ENCODE data around the gene HTR6.
"Not testable (repeated sequence)": the region's sequence is repeated elsewhere in the genome, so short reads cannot be mapped to it uniquely, and the experiment has no call there.

The HTR6 gene

DNA sequence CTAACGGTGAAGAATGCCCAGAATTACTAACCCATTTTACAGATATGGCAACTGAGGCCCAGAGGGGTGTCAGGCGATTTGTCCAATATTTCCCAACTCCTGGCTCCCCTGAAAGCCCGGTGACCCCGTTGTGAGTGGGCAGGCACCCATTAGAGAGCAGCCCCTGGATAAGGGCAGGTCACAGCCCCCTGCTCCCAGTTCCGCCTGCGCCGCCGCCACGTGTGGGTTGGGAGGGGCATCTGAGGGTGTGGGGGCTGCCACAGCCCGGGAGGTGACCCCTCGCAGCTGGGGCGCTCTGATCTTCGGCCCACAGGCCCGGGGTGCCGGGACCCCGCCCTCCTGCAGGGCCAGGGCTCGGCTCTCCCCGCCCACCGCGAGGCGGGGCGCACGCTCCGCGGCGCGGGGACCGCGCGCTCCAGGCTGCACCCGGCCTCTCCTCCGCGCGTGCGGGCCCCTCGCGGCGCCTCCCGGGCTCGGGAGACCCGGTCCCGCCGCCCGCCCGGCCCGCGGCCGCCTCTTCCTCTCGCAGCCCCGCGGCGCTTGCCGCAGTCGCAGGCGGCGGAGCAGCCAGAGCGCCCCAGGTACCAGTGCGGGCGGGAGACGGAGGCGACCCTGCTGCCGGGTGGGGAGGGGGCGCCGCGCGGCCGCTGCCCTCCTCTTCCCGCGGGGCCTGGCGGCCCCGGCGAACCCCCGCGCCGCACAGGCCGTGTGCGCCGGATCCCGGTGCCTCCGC, at the start of gene HTR6:
HTR6 (plus strand) TSS at position 423 of the 733 bp plus-strand sequence. CDS start 879 bp downstream, outside the sequence.
- DNase-seq (ENCODE audit: low read depth in 1 of 2, low spot score in 1 of 2): no peak

DNA sequence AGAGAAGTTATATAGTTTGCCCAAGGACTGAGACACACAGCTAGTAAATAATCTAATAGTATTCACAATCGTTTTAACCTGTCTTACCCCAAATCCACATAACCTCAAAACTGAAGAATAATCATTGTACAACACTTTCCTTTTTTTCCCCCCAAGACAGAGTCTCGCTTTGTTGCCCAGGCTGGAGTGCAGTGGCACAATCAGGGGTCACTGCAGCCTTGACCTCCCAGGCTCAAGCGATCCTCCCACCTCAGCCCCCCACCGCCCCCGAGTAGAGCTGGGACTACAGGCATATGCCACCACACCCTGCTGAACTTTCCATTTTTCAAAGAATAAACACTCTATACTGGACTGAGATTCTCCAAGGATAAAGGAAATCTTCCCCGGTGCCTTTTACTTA, 49.2 kb upstream of the HTR6 start:
- no peak for DNase-seq (ENCODE audit: low read depth in 1 of 2, low spot score in 1 of 2)

DNA sequence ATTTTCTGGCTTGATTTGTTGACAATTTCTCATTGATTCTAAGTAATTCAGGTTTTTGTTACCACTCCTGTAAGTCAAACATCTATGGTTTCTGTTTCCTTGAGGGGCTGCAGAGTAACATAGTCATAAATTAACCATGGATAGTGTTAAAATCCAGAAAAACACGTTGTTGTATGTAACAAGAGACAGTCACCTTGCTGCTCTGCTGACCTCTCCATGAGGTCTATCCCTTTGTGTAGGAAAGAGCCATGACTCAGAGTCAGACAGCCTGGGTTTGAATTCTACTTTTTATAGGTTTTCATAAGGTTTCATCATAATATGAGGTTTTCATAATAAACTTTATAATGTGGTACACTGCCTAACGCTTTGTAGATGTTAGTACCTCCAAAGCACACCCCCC, 48.2 kb upstream of the HTR6 start:
- no peak for DNase-seq (ENCODE audit: low read depth in 1 of 2, low spot score in 1 of 2)

DNA sequence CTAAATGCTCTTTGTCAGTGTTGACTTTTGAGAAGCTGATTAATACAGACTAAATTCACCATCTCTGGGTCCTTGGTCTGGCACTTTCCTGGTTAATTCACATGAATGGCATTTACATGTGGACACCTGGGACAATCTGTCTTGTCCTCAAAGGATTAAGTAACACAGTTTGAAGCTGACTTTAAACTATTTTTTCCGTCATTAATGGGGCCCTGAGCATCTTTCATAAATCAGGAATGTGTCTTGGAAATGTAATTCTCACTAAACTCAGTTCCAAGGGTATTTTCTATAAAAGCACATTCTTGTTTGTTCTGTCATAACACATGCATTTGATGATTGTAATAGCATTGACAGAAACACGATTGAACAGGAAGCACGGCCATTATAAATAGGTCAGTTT, 47.3 kb upstream of the HTR6 start:
- no peak for DNase-seq (ENCODE audit: low read depth in 1 of 2, low spot score in 1 of 2)

GRCh38 chr1:19618428-19618827, 46.2 kb upstream of the HTR6 start:
- DNase-seq (ENCODE audit: low read depth in 1 of 2, low spot score in 1 of 2): no peak

DNA sequence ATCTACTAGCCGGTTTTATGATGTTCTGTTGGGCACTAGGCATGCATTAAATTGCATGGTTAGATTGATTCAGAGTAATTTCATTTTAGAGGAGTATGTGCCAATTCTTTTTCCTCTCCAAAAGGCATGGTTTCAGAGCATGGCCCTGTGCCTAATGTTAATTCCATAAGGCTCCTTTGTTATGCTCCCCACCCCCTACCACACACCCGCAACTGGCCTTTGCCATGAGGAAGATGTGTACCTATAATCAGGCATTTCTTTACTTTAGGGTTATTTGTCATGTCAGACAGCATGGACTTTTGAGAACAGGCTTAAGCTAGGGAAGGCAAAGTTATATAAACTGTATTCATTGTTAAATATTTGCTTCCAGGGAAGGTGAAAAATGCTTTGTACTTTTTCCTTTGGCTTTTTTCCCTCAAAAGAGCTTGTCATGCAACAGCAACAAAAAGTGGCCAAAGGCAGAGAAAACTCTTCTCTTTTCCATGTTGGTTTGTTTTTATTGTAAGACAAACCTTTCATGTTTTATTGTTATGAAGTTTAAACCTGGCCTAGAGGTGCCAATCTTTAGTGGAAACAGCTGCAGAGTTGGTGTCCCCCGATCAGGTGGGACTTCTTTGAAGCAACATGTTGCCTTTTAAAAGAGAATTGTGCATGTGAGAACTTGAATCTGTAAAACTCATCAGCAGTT, 44.8 kb upstream of the HTR6 start:
- no peak for DNase-seq (ENCODE audit: low read depth in 1 of 2, low spot score in 1 of 2)

GRCh38 chr1:19620786-19621185, 43.9 kb upstream of the HTR6 start:
- no peak for DNase-seq (ENCODE audit: low read depth in 1 of 2, low spot score in 1 of 2)

GRCh38 chr1:19621274-19621950, 43.3 kb upstream of the HTR6 start:
- no peak for DNase-seq (ENCODE audit: low read depth in 1 of 2, low spot score in 1 of 2)

DNA sequence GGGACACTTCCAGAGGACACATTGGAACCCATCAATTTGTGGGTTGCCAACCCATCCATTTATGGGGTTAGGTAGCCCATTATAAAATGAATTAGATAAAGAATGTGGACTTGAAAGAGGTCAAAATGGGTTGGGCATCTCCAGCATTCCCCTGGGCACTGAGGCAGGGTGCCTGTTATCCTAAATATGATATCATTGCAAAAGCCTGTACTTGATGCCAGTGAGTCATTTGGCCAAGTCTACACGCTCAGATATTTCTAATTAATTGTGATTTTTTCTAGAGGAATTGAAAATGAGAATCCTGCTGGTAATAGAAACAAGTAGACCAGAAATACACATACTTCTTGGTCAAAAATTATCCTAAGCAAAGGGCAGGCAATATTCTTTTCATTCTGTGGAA, 42.5 kb upstream of the HTR6 start:
- DNase-seq (ENCODE audit: low read depth in 1 of 2, low spot score in 1 of 2): no peak

DNA sequence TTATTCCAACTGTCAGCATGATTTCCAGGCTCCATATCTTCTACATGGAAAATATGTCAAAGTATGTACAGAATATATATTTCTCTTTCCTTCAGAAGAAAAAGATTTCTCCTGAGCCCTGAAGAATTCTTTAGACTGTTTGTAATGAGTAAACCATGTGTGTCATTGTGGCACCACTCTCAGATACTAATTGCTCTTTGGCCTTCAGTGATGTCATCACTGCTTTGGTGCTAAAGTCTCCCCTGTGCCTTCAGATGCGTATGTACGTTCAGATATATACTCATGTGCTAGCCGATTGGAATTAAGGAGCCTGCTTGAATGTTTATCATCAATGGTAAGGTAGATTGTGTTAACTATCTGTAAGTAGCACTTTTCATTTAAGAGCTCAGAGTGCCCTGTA, 41.2 kb upstream of the HTR6 start:
- no peak for DNase-seq (ENCODE audit: low read depth in 1 of 2, low spot score in 1 of 2)

- no peak for DNase-seq (ENCODE audit: low read depth in 1 of 2, low spot score in 1 of 2)
Observed at GRCh38 chr1:19625291-19625937, 39.3 kb upstream of the HTR6 start.

DNA sequence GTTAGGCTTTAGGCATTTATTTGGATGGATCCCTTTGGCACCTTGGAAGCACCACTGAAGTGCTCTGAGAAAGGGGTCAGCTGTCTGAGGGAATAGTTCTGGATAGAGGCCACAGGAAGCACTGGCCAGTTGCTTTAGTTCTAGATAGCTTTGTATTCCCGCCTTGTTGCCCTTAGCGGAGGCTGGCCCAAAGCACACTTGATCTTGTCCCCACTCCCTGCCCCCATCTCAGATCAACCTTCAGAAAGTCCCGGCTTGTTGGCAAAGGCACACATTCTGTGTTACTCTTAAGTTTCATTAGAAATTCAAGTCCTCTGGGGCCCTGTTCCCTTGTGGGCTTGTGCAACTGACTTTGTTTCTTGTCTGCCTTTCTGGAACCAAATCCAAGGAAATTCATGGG, 35.8 kb upstream of the HTR6 start:
- no peak for DNase-seq (ENCODE audit: low read depth in 1 of 2, low spot score in 1 of 2)

DNA sequence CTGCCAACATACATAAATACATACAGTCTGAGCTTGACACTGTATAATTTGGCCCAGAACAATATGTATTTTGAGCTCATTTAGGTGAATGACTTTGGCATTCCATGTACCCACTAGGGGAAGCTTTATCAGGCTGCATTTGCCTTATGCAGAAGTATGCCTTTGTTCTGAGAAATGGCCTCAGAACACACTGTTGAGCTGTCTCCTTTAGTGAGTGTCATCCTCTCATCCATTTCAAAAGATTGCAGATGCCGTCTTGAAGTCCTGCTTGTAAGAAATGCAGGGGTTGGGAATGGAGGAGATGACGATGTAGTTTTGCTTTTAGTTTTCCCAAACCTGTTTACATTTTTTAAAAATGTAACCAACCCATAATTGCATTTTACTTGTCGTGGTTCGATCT, 35.3 kb upstream of the HTR6 start:
- no peak for DNase-seq (ENCODE audit: low read depth in 1 of 2, low spot score in 1 of 2)

- not testable (repeated sequence) for DNase-seq (ENCODE audit: low read depth in 1 of 2, low spot score in 1 of 2)
Observed at GRCh38 chr1:19630192-19630591, 34.5 kb upstream of the HTR6 start.

- DNase-seq (ENCODE audit: low read depth in 1 of 2, low spot score in 1 of 2): no peak
Observed at GRCh38 chr1:19630720-19631395, 33.8 kb upstream of the HTR6 start.

DNA sequence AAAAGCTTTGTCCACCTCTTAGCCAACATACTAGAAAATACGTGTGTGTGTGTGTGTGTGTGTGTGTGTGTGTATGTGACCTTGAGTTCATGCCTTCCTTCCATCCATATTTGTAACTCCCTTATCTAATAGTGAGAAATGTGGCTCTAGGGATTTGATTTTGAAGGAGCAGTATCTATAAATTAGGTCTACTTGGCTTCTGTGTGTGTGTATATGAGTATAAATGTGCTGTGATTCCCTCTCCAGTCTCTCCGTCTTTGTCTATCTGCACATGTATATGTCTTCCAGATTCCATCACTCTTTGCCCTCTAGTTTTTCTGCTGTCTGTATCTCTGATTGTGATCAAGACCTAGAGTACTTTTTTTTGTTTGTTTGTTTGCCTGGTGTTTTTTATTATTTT, 32.5 kb upstream of the HTR6 start:
- no peak for DNase-seq (ENCODE audit: low read depth in 1 of 2, low spot score in 1 of 2)

DNA sequence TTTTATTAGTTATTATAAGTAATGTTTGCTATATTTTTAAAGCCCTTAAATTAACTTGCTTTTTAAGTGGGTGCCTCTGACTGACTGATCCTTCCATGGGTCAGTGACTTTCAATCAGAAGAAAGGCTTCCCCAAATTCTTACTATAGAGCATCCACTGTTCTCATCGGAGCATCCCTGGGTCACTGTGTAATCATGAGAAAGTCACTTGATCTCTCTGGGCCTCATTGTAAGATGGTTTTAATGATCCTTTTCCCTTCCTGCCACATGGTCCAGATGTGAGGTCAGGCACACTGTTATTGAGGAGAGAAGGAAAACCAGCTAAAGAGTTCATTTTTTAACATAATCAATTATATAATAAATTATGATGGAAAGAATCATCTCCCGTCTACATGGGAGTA, 31.6 kb upstream of the HTR6 start:
- no peak for DNase-seq (ENCODE audit: low read depth in 1 of 2, low spot score in 1 of 2)

DNA sequence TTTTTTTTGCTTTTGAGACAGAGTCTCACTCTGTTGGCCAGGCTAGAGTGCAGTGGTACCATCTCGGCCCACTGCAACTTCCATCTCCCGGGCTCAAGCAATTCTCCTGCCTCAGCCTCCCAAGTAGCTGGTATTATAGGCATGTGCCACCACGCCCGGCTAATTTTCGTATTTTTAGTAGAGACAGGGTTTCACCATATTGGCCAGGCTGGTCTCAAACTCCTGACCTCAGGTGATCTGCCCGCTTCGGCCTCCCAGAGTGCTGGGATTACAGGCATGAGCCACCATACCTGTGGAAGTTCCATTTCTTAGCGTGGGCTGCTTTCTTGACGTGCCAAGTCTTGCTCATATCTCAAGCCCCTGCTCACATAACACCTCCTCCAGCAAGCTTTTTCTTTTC, 29.6 kb upstream of the HTR6 start:
- not testable (repeated sequence) for DNase-seq (ENCODE audit: low read depth in 1 of 2, low spot score in 1 of 2)

DNA sequence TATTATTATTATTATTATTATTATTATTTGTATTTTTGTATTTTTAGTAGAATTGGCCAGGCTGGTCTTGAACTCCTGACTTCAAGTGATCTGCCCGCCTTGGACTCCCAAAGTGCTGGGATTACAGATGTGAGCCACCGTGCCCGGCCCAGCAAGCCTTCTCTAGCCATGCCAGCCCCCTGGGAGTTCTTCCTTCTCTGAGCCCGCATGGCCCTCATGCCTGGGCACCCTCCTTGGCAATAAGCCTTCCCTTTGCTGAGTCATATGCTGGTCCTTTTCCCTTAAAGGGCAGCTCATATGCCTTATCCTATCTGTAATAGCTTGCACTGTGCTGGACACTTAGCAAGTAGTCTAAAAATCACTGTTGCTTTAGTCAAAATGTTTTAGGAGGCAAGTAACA, 29.0 kb upstream of the HTR6 start:
- DNase-seq (ENCODE audit: low read depth in 1 of 2, low spot score in 1 of 2): no peak

GRCh38 chr1:19636065-19636464, 28.6 kb upstream of the HTR6 start:
- no peak for DNase-seq (ENCODE audit: low read depth in 1 of 2, low spot score in 1 of 2)

DNA sequence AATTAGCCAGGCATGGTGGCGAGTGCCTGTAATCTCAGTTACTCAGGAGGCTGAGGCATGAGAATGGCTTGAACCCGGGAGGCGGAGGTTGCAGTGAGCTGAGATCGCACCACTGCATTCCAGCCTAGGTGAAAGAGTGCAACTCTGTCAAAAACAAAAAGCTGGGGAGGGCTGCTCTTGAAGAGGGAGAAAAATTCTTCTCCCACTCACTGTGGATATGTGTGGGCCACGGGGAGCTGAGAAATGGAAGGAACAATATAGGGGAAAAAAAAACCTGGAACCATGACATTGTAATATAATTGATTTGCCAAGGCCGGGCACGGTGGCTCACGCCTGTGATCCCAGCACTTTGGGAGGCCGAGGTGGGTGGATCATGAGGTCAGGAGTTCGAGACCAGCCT, 27.9 kb upstream of the HTR6 start:
- DNase-seq (ENCODE audit: low read depth in 1 of 2, low spot score in 1 of 2): not testable (repeated sequence)

Data from activated T-helper 1 cell treated with anti-CD3 and anti-CD28 coated beads, Interleukin-2, amount 50 U/mL, for 16 hours (primary cell).